ENCODE measurements around the gene MYBBP1A.

Gene MYBBP1A

DNA sequence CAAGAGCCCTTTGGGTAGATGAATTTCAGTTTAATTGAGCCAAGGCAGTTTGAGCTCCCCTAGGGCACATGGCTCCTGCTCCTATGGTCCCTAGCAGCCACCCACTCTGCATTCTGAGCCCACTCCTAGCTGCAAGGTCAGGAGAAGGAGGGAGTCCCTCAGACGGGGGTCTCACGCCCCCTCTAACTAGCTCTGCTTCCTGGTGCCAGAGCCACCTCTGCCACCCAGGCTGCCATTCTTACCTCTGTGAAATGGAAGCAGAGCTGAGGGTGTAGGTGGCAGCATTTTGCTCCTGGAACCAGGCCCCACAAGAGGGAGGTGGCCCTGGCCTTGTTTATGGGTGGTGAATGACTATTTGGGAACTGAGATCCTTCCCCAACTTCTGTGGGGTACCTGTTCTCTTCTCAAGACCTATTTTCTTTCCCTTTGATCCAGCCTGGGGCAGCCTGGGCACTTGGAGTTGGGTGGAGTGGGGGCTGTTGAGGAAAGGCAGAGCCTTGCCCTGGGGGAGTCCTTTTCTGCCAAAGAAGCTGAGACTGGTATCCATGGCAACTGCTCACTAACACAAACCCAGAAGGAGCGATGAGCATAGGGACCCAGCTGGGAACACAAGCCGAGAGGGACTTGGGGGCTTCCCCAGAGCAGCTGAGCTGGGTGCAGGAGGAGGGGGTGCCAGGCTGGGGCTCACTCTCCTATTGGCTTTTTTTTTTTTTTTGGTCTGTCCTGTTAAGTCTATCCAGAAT is 51.7 kb downstream of the MYBBP1A start:
- no peak overlapping the region for H3K4me3 ChIP-seq (ENCODE audit: low read depth, low read length)
- TF ChIP-seq, protein P1, sequence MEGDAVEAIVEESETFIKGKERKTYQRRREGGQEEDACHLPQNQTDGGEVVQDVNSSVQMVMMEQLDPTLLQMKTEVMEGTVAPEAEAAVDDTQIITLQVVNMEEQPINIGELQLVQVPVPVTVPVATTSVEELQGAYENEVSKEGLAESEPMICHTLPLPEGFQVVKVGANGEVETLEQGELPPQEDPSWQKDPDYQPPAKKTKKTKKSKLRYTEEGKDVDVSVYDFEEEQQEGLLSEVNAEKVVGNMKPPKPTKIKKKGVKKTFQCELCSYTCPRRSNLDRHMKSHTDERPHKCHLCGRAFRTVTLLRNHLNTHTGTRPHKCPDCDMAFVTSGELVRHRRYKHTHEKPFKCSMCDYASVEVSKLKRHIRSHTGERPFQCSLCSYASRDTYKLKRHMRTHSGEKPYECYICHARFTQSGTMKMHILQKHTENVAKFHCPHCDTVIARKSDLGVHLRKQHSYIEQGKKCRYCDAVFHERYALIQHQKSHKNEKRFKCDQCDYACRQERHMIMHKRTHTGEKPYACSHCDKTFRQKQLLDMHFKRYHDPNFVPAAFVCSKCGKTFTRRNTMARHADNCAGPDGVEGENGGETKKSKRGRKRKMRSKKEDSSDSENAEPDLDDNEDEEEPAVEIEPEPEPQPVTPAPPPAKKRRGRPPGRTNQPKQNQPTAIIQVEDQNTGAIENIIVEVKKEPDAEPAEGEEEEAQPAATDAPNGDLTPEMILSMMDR (IDR thresholded peaks at IDR 0.05; ENCODE audit: borderline replicate concordance, insufficient read depth, low read depth, low read length): no peak

- TF ChIP-seq, protein P1 (IDR thresholded peaks at IDR 0.05; ENCODE audit: borderline replicate concordance, insufficient read depth, low read depth, low read length): no peak
- H3K4me3 ChIP-seq (ENCODE audit: low read depth, low read length): no peak overlapping the region
Observed at GRCh38 chr17:4502466-4503154, 52.6 kb downstream of the MYBBP1A start.

GRCh38 chr17:4501295-4501949 is 53.8 kb downstream of the MYBBP1A start:
- TF ChIP-seq, protein P1 (IDR thresholded peaks at IDR 0.05; ENCODE audit: borderline replicate concordance, insufficient read depth, low read depth, low read length): no peak
- no peak overlapping the region for H3K4me3 ChIP-seq (ENCODE audit: low read depth, low read length)

GRCh38 chr17:4500191-4500571 is 55.0 kb downstream of the MYBBP1A start:
- TF ChIP-seq, protein P1 (IDR thresholded peaks at IDR 0.05; ENCODE audit: borderline replicate concordance, insufficient read depth, low read depth, low read length): 0 out of 2 replicates have a peak, but pooled peaks have one; percentile 1
- H3K4me3 ChIP-seq (ENCODE audit: low read depth, low read length): no peak overlapping the region

GRCh38 chr17:4499431-4500190 is 55.6 kb downstream of the MYBBP1A start:
- H3K4me3 ChIP-seq (ENCODE audit: low read depth, low read length): no peak overlapping the region
- TF ChIP-seq, protein P1 (IDR thresholded peaks at IDR 0.05; ENCODE audit: borderline replicate concordance, insufficient read depth, low read depth, low read length): no peak

- TF ChIP-seq, protein P1 (IDR thresholded peaks at IDR 0.05; ENCODE audit: borderline replicate concordance, insufficient read depth, low read depth, low read length): no peak
- H3K4me3 ChIP-seq (ENCODE audit: low read depth, low read length): no peak within 1 kb of the TSS
Observed at GRCh38 chr17:4498461-4499397, 56.5 kb downstream of the MYBBP1A start, which contains the start of gene SPNS2. Gene SPNS2 (plus strand): TSS chr17:4498881. CDS start chr17:4499048, 167 bp downstream.

Measured in GM12875 (cell line).